ENCODE results near the gene COQ8A. TPM values are rescaled to one million over a fixed set of nuclear protein-coding genes. Genes with fewer than 3 reads are reported as not detected.

COQ8A gene
- total and polyA plus RNA-seq, 2 experiments from 2014 or later = 25.2 to 37.4 TPM

DNA sequence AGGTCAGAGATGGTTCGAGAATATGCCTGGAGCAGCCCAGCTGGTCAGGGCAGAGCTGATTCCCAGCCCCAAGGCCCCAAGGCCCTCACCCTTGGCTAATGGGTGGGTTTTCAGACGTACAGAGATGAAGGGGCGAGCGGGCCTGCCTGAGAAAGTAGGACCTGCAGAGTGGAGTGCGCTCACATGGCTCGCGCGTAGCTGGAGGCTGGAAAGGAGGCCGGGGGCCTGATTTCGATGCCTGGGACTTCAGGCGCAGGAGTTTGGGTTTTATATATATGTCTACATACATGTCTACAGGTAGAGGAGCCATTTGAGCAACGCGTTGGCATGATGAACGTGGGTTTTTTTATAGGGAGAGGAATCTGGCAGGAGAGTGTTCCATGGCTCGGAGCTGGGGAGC lies 8.9 kb downstream of the COQ8A start:
- peaks cover 38% of the 10 kb centered on the region for H3K4me1 Mint-ChIP-seq
- H3K27ac Mint-ChIP-seq = no peak overlapping the region
- H3K4me1 ChIP-seq (ENCODE audit: insufficient read depth) = peaks cover 10% of the 10 kb centered on the region; the same call in 1 of the 2 replicates
- H2AFZ ChIP-seq = no peak overlapping the region
- H3K4me2 ChIP-seq = no peak overlapping the region
- no peaks in the 10 kb centered on the region for H3F3A ChIP-seq (replicated peaks; ENCODE audit: low read depth)
- H3K27ac ChIP-seq (ENCODE audit: low read depth) = no peak overlapping the region
- no peaks in the 10 kb centered on the region for H3K36me3 ChIP-seq (ENCODE audit: insufficient read depth)
- H3K4me3 Mint-ChIP-seq = no peak overlapping the region
- H3K36me3 Mint-ChIP-seq (ENCODE audit: low read depth) = peaks cover 12% of the 10 kb centered on the region; the same call in 2 of the 3 replicates
- TF ChIP-seq, protein P1, sequence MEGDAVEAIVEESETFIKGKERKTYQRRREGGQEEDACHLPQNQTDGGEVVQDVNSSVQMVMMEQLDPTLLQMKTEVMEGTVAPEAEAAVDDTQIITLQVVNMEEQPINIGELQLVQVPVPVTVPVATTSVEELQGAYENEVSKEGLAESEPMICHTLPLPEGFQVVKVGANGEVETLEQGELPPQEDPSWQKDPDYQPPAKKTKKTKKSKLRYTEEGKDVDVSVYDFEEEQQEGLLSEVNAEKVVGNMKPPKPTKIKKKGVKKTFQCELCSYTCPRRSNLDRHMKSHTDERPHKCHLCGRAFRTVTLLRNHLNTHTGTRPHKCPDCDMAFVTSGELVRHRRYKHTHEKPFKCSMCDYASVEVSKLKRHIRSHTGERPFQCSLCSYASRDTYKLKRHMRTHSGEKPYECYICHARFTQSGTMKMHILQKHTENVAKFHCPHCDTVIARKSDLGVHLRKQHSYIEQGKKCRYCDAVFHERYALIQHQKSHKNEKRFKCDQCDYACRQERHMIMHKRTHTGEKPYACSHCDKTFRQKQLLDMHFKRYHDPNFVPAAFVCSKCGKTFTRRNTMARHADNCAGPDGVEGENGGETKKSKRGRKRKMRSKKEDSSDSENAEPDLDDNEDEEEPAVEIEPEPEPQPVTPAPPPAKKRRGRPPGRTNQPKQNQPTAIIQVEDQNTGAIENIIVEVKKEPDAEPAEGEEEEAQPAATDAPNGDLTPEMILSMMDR (conservative IDR thresholded peaks at IDR 0.05; ENCODE audit: low read depth in 2 of 2) = no peak
- TF ChIP-seq CREB1 (CRISPR knock-in tag; IDR thresholded peaks at IDR 0.05; ENCODE audit: low read depth) (no peak), STAT1 (IDR thresholded peaks at IDR 0.05; ENCODE audit: unreplicated experiment) (no peak), ZNF114 (CRISPR knock-in tag; IDR thresholded peaks at IDR 0.05) (no peak), ZNF331 (CRISPR knock-in tag; IDR thresholded peaks at IDR 0.05; ENCODE audit: low read depth) (no peak), JUNB (IDR thresholded peaks at IDR 0.05; ENCODE audit: unreplicated experiment) (no peak), NANOG (IDR thresholded peaks at IDR 0.05; ENCODE audit: borderline replicate concordance) (no peak), EZH2 (IDR thresholded peaks at IDR 0.05; ENCODE audit: low read depth, unreplicated experiment) (no peak), EZH2phosphoT487 (IDR thresholded peaks at IDR 0.05; ENCODE audit: unreplicated experiment) (no peak), POLR2AphosphoS5 (IDR thresholded peaks at IDR 0.05; ENCODE audit: low read depth) (no peak)
- TF ChIP-seq, protein P2, sequence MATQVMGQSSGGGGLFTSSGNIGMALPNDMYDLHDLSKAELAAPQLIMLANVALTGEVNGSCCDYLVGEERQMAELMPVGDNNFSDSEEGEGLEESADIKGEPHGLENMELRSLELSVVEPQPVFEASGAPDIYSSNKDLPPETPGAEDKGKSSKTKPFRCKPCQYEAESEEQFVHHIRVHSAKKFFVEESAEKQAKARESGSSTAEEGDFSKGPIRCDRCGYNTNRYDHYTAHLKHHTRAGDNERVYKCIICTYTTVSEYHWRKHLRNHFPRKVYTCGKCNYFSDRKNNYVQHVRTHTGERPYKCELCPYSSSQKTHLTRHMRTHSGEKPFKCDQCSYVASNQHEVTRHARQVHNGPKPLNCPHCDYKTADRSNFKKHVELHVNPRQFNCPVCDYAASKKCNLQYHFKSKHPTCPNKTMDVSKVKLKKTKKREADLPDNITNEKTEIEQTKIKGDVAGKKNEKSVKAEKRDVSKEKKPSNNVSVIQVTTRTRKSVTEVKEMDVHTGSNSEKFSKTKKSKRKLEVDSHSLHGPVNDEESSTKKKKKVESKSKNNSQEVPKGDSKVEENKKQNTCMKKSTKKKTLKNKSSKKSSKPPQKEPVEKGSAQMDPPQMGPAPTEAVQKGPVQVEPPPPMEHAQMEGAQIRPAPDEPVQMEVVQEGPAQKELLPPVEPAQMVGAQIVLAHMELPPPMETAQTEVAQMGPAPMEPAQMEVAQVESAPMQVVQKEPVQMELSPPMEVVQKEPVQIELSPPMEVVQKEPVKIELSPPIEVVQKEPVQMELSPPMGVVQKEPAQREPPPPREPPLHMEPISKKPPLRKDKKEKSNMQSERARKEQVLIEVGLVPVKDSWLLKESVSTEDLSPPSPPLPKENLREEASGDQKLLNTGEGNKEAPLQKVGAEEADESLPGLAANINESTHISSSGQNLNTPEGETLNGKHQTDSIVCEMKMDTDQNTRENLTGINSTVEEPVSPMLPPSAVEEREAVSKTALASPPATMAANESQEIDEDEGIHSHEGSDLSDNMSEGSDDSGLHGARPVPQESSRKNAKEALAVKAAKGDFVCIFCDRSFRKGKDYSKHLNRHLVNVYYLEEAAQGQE (IDR thresholded peaks at IDR 0.05; ENCODE audit: unreplicated experiment) = no peak
- TF ChIP-seq, protein P3, sequence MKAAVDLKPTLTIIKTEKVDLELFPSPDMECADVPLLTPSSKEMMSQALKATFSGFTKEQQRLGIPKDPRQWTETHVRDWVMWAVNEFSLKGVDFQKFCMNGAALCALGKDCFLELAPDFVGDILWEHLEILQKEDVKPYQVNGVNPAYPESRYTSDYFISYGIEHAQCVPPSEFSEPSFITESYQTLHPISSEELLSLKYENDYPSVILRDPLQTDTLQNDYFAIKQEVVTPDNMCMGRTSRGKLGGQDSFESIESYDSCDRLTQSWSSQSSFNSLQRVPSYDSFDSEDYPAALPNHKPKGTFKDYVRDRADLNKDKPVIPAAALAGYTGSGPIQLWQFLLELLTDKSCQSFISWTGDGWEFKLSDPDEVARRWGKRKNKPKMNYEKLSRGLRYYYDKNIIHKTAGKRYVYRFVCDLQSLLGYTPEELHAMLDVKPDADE (IDR thresholded peaks at IDR 0.05) = no peak
- TF ChIP-seq, protein P4, sequence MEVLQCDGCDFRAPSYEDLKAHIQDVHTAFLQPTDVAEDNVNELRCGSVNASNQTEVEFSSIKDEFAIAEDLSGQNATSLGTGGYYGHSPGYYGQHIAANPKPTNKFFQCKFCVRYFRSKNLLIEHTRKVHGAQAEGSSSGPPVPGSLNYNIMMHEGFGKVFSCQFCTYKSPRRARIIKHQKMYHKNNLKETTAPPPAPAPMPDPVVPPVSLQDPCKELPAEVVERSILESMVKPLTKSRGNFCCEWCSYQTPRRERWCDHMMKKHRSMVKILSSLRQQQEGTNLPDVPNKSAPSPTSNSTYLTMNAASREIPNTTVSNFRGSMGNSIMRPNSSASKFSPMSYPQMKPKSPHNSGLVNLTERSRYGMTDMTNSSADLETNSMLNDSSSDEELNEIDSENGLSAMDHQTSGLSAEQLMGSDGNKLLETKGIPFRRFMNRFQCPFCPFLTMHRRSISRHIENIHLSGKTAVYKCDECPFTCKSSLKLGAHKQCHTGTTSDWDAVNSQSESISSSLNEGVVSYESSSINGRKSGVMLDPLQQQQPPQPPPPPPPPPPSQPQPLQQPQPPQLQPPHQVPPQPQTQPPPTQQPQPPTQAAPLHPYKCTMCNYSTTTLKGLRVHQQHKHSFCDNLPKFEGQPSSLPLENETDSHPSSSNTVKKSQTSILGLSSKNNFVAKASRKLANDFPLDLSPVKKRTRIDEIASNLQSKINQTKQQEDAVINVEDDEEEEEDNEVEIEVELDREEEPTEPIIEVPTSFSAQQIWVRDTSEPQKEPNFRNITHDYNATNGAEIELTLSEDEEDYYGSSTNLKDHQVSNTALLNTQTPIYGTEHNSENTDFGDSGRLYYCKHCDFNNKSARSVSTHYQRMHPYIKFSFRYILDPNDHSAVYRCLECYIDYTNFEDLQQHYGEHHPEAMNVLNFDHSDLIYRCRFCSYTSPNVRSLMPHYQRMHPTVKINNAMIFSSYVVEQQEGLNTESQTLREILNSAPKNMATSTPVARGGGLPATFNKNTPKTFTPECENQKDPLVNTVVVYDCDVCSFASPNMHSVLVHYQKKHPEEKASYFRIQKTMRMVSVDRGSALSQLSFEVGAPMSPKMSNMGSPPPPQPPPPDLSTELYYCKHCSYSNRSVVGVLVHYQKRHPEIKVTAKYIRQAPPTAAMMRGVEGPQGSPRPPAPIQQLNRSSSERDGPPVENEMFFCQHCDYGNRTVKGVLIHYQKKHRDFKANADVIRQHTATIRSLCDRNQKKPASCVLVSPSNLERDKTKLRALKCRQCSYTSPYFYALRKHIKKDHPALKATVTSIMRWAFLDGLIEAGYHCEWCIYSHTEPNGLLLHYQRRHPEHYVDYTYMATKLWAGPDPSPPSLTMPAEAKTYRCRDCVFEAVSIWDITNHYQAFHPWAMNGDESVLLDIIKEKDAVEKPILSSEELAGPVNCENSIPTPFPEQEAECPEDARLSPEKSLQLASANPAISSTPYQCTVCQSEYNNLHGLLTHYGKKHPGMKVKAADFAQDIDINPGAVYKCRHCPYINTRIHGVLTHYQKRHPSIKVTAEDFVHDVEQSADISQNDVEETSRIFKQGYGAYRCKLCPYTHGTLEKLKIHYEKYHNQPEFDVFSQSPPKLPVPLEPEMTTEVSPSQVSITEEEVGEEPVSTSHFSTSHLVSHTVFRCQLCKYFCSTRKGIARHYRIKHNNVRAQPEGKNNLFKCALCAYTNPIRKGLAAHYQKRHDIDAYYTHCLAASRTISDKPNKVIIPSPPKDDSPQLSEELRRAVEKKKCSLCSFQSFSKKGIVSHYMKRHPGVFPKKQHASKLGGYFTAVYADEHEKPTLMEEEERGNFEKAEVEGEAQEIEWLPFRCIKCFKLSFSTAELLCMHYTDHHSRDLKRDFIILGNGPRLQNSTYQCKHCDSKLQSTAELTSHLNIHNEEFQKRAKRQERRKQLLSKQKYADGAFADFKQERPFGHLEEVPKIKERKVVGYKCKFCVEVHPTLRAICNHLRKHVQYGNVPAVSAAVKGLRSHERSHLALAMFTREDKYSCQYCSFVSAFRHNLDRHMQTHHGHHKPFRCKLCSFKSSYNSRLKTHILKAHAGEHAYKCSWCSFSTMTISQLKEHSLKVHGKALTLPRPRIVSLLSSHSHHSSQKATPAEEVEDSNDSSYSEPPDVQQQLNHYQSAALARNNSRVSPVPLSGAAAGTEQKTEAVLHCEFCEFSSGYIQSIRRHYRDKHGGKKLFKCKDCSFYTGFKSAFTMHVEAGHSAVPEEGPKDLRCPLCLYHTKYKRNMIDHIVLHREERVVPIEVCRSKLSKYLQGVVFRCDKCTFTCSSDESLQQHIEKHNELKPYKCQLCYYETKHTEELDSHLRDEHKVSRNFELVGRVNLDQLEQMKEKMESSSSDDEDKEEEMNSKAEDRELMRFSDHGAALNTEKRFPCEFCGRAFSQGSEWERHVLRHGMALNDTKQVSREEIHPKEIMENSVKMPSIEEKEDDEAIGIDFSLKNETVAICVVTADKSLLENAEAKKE (CRISPR knock-in tag; IDR thresholded peaks at IDR 0.05) = no peak
- no peaks in the 10 kb centered on the region for H3K27me3 ChIP-seq (ENCODE audit: insufficient read depth)
- H3K27me3 Mint-ChIP-seq (ENCODE audit: insufficient read depth, low read depth, poor library complexity) = peaks cover 9% of the 10 kb centered on the region
- H3K9me2 ChIP-seq (ENCODE audit: insufficient read depth) = no peaks in the 10 kb centered on the region
- H3K79me2 ChIP-seq (replicated peaks; ENCODE audit: insufficient read depth) = peaks cover 76% of the 10 kb centered on the region
- ATAC-seq (no peak), DNase-seq (ENCODE audit: low spot score) (no peak)
- H3K9me3 Mint-ChIP-seq = peaks cover 5% of the 10 kb centered on the region; the same call in 1 of the 3 replicates
- peaks cover 6% of the 10 kb centered on the region; the same call in 1 of the 2 replicates for H4K20me1 ChIP-seq (replicated peaks; ENCODE audit: insufficient read depth)
- no peak overlapping the region for H3K4me3 ChIP-seq
